GM21529 (cell line): ENCODE results near the gene RAD51B.
"Not testable (repeated sequence)": the region's sequence is repeated elsewhere in the genome, so short reads cannot be mapped to it uniquely, and the experiment has no call there.

Experiments
- ATAC-seq: cut with Tn5 transposase; IDR thresholded peaks from one replicate; pipeline ENCODE4 v1.9.1; 2021; ENCODE audit not compliant: unreplicated experiment

Gene RAD51B

DNA sequence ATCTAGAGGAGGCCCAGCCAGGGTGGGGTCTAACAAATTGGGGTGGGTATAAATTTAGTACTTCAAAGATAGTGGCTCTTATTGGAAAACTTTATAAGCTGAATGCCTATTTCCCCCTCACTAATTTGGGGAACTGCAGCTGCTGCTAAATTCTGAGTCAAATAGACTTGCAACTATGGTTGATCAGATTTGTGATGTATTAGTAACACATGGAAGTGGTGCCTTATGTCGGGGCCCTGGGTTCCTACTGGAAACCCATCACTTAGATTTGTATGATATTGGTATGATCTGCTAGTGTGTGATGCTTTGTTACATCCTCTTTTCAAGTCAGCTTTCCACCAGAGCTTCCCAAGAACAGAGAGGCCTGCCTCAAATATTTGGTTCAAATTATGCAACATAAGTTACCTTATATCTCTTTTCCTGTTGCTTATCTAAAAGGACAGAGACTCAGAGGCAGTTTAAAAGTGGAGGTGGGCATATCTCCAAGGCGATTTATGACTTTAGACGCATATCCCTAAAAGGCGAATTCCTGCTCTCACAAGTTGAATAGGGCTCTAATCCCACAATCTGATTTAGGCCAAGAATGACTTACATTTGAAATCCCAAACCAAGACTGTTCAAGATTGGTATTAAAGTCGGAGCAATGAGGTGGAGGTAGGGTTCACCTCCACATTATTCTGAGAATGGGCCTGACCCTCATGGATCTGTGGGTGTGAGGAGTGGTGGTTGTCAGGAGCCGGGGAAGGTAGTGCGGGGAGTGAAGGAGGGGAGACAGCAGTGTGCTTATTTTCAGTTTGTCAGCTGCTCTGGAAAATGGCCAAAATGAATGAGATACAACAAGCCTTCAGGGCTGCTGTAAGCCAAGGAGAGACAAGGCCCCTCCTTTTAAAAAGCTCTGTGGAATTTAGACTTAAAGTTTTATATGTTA, 425.8 kb downstream of the RAD51B start:
- ATAC-seq, result no peak

DNA sequence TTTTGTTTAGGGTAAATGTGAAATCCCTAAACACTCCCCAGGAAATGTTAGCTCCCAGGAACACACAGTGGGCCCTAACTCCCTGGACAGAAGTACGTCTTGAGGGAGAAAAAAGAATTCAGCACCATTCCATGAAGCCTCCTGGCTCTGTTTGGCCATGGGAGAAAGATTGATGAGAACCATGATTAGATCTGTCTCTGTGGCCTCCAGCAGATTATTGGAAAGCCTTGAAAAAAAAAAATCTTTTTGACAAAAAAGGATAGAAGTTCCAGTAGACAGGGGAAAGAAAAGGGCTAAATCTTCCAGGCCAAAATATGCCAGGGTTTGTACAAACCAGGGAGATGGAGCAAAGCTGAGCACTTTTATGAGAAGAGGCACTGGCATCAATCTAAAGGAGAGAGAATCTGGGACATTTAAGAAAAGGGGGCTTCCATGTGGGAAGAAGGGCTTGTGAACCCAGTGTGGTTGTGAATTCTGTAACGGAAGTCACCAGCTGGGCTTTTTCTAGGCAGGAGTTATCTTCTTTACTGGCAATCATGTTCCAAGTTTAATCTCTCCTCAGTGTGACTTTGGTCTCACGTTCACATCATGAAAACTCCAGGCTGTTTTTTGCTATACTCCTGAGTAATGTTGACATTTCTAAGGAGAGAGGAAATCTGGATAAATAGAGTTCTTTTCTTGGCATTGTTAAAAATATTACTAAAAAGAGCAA, 426.7 kb downstream of the RAD51B start:
- no peak for ATAC-seq

DNA sequence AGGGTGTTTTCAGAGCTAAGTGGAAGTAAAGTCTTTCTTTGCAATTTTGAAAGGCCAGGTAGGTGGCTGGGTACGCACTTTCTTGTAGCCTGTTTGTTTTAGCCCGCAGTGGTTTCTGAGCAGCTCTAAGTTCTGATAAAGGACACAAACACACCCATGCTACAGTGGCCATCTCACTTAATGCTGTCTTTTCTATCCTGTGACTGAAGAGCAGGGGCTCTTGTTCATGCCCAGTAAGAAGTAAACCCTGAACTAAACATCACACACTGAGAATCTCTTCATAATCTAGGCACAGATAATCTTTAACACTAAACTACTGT, 427.2 kb downstream of the RAD51B start:
- no peak for ATAC-seq

DNA sequence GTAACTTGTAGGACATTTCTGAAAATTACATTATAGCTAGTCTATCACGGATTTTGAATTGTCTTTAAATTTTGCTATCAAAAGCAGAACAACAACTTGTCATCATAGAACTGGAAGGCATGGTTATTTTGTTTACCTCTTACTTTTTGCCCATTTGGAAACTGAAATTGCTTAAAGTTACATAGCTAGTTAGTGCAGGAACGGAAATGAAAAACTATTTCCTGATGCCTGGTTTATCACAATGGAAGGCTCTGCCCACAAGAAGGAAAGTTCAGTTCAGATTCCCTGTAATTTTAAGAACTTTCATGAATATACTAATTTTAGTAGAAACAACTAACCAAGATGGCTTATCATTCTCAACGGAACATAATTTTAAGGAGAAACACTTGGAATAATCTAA, 427.7 kb downstream of the RAD51B start:
- no peak for ATAC-seq

DNA sequence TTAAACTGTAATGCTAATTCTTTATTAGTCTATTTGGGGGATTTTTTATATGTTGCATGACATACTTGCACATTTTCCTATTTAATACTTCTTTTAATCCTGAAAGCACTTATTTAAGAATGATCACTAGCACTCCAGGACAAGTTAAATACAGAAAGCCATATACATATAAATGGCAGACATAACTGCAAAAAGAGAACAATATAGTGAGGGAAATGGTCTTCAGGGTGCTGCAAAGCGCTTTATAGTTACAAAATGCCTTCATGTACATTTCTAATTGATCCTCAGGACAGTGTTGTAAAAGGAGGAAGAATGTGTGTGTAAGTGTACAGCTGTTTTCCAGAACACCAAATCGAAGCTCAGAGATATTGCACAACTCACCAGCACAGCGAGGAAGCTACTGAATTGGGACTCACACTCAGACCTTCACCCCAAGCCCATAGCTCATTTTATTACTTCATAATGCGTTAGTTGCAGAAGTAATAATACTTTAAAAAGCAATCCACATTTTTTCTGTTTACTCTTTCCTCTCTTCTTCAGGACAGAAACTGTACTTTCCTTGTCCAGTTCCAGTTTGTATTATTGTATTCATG, 428.2 kb downstream of the RAD51B start:
- ATAC-seq, result no peak

DNA sequence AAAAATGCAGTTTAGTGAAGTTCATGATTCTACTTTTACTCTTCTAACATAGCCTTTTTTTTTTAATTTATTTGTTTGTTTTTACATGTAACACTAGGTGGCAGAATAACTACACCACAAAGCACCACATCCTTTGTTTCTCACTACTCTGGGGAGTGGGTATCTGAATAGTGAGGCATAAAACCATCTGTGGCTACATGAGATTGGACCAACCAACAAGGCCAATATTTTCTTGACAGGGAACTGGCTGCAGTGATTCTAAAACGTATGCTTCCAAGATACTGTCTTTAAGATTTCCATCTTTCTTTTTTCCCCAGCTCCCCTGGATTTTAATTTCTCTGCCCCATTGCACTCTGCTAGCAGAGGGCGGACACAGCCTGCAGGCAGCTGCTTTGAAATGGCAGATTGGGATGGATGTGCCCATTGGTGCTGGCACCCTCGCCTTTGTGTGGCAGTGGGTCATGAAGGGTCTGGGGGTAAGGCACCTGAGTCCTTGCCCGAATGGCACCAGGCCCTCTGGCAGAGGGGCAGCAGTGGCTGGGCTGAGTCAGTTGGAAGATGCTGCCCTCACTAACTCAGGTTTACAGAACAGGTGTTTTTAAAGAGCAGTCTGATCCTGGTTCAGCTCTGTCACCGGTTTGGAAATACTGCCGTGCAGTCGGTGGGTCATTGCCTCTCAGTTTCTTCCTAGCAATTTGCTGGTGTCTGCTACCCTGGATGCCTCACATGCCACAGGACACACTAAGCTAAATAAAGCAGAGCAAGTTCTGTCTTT, 429.1 kb downstream of the RAD51B start:
- no peak for ATAC-seq

DNA sequence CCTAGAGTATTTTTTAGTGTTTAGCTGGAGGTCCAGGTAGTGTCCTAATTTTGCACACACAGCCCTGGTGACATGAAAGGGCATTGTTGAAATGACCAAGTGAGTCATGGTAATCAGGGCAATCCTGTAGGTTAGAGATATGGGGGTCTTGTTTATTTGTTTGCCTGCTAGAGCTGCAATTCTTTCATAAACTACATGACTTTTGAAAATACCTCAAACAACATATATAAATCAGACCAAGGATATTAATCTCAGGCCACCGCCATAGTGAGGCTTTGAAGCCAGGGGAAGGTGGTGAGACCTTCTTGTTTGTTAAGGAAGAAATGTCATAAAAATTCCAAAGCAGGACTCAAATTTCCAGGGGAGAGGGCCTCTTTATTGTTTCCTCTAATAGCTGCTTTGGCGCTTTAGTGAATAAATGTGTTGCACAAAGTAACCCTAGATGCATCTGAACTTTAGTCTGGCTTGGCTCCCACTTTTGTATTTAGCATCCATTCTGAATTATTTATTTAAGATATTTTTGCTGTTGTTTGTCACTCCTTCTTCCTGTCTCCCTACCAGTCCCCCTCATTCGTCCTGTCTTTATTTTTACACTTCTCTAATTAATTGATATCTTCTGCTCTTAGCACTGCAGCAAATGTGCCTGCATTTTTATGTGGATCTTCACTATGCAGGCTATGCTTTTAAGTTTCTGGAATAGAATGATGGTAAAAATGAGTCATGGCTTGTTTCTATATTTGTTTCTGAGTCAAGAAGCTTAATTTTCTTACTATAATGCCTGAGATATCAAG, 430.3 kb downstream of the RAD51B start:
- no peak for ATAC-seq

DNA sequence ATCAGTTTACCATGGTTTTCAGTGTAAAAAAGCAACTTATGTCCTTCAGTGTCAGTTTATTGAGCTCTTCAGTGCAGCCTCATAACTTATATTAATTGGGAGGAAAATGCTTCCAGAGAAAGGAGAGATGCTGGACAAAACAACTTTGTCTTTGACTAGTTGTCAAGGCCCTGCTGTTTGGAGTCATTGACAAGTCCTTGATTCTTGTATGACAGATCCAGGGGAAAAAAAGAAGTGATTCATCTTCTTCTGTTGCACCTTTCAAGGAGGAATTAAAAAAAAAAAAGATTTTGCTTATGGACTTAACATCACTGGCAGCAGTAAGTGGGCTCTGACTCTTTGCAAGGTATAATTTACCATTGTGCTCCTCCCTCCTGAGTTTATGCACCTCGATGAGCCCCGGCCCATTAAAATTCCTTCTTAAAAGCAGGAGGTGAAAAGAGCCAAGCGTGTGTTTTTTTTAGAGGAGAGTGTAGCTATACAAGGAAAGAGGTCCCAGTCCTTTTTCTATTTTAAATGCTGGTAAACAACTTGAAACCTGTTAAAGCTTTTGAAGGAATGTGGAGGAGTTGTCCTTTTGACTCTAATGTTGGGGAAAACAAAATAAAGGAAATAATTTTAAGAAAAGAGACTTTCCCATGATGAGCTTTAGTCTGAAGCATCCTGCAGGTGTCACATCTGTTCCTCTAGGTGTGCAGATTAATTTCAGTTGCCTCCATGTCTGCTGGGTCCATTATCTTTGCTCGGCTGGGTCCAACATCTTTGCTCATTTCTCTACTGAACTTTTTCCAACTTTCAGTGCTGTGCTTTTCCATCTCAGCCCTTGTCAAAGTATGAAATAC, 431.6 kb downstream of the RAD51B start:
- no peak for ATAC-seq

DNA sequence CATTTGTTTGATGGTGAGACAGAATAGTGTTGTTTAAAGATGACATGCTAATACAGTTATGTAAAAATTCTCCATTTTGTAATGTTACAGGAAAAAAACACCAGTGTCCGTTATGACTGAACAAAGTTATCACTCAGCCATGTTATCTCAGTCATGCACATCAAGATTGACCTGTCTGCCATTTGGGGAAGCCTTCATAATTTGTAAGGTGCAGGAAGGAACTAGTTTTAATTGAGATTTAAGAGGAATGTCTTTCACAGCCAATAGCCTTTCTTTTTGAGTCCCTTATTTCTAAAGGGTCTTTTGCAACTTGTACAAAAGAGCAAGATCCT, 432.2 kb downstream of the RAD51B start:
- ATAC-seq, result no peak

DNA sequence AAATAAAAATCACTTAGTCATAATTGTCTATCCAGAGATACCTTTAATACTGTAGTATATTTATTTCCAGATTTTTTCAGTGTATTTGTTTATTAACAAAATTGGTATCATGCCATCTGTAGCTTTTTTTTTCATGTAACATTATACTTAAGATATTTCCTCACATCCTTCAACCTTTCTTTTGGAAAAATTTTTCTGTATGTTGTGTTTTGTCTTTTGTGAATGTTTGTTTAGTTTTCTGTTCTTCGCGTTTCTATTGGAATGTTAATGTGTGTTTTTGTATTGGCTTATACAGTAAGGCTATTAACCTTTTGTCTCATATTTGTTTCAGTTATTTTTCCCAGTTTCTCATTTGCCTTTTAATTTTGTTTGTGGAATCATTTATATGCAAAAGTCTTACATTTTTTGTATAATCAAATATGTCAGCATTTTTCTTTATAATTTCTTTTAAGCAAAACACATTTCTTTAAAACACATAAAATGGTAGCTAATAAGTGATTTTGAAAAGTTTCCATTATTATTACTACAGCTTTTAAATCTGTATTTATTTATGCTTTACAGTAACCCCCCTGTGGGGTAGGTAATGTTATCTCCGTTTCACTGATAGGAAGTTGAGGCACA, 433.7 kb downstream of the RAD51B start:
- ATAC-seq, result no peak

DNA sequence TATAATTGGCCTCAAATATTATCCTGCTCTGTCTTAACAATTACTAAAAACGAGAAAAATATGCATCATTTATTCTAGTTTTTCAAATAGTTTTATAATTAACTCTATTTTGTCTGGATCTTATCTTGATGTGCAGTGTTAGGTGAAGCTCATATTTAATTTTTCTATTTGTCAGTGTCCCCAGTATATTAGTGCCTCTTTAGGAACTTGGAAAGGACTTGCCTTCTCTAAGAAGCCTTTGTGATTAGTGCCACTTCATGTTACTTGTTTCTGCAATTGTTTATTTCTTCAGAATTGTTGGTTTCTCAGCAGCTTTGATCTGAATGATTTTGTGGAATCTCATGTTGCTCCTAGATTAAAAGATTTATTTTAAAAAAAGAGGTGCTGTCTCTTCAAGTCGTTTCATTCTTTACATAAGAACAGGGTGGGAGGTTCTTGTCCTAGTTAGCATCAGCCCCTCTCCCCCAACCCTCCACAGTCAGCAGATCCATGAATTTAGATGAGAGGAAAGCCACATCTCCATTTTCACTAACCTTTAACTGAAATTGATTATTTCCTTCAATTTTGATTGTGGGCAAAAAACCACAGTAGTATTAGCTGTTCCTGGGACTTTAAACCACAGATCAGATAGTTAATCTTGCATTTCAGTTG, 434.4 kb downstream of the RAD51B start:
- no peak for ATAC-seq

DNA sequence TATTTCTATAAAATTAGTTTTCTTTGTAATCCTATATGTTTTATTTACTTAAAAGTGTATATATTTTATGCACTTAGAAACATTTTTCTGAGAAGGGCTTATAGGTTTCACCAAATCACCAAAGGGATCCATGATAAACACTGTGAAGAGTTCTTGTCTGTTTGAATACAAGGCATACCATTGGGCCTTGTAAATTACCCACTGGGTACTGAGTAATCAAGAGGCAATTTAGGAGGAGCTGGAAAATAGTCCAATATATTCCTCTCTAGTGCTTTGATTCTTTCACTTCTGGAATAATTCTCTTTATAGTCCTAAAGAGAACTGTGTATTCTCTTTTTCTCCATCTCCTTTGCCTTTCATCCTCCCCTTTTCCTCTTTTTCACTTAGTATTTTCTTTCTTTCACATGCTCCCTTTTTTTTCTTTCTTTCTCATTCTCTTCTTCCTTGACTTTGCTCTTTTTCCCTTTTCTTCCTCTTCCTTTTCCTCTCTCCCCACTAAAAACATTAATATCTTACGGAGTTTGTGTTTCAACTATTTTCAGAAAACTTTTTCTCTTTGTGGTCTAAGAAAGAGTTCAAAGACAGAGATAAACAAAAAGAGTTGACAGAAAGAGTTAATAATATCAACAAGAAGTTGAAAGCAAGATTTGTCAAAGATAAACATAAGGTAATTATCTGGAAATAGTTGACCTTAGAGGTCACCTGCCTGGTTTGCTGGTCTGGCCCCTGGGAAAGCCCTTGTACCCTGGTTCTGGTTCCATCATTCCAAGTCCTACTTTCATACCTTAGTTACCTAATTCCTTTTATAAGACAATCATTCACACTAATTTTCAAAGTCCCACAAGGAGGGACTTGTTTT, 435.3 kb downstream of the RAD51B start:
- no peak for ATAC-seq

DNA sequence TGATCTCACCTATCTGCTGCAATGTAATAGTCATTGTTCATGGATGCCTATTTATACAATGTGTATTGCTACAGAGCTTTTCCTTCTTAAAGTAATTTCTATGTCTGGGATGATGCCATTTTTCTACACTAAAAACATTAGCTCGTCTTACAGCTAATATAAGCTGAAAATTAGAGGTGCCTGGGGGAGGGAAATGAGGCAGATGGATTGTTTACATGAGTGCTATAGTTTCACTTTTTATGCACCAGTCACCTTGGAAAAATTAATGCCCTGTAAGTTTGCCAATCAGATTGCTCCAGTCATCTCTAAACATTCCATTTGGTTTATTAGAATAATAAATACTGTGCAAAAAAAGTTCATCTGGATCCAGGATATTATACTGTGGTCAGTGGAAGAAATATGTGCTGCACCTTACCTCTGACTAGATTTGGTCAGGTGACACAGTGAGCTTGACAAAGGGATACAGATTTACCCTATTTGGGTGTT, 436.2 kb downstream of the RAD51B start:
- no peak for ATAC-seq

DNA sequence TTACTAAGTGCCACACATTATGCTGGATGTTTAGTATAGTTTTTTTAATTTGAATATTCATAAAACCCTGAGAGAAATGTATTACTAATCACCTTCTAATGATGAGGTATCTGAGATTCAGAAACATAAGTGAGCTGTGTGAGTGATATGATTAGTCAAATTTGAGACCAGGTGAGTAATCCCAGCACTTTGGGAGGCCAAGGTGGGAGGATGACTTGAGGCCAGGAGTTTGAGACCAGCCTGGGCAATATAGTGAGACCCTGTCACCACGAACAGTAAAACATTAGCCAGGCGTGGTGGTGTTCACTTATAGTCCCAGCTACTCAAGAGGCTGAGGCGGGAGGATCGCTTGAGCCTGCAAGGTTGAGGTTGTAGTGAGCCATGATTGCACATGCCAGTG, 438.4 kb downstream of the RAD51B start:
- no peak for ATAC-seq

DNA sequence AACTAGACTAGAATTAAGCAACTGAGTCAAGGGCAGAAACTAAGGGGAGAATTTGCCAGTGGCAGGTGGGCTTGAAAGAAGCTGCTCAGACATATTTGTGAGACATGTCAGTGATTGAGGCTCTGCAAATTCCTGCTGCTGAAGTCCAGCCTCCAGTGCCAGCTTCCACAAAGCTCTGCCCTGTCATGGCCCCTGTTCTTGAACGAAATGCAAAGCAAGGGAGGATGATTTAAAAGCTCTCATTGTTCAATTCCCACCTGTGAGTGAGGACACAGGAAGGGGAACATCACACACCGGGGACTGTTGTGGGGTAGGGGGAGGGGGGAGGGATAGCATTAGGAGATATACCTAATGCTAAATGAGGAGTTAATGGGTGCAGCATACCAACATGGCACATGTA, 439.4 kb downstream of the RAD51B start:
- ATAC-seq, result not testable (repeated sequence)

DNA sequence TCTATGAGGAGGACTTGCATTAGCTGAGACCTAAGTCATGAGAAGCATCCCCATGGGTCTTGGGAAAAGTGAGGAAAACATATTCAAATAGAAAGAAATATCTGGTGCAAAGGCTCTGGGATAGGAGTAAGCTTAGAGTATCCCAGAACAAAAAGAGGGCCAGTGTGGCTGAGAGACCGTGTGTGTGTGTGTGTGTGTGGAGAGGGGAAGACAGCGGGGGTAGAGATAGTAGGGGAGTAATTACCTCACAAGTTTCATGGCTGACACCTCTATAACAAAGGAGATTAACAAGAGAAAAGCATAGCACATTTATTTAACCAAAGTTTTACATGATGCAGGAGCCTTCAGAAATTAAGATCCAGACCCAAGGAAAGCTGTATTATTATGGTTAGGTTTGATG, 440.5 kb downstream of the RAD51B start:
- ATAC-seq, result no peak

DNA sequence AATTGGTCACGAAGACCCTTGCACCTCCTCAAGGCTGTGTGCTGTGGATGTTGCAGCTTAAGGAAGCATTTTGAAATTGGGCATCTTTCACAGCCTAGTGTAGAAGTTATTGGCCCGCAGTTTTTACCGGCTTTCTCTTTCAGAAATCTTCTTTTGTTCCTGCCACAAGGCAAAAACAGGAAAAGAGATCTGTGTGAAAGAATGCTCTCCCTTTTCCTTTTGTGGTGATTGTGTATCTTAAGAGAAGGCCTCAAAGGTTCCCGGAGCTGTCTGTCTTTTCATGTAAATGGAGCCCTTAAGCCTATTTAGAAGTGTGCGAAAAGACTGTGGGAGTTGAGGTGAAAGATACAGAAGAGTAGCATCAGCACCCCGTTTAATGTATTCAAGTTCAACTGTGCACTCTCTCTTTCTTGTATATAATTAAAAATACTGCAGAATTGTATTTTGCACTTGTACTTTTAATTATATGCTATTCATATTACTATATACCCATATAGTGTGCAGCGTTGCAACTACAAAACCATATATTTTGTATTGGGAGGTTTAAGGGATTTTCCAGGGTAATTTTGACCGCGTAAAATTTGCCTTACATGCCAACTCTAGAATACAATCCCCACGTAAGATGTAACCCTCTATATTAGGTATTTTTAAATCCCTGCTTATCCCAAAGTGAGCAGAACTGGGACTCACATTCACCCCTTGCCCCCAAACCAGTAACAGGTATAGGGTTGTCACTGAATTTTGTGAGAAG, 441.7 kb downstream of the RAD51B start:
- no peak for ATAC-seq
